HG02623 (cell line): ENCODE measurements around the gene LMO2.
"Not testable (repeated sequence)": the region's sequence is repeated elsewhere in the genome, so short reads cannot be mapped to it uniquely, and the experiment has no call there.

ENCODE experiments used
- ATAC-seq: cut with Tn5 transposase; IDR thresholded peaks from one replicate; pipeline ENCODE4 v1.9.1; 2021; ENCODE audit warnings: moderate library complexity; ENCODE audit not compliant: unreplicated experiment

The LMO2 gene

GRCh38 chr11:33863418-33864172 lies 28.3 kb downstream of the LMO2 start:
- no peak for ATAC-seq

GRCh38 chr11:33861941-33862589 lies 29.8 kb downstream of the LMO2 start:
- no peak for ATAC-seq

GRCh38 chr11:33861386-33861785 lies 30.5 kb downstream of the LMO2 start:
- no peak for ATAC-seq

- ATAC-seq, result no peak
Measured at GRCh38 chr11:33860926-33861325, 30.9 kb downstream of the LMO2 start.

GRCh38 chr11:33859306-33859705 lies 32.6 kb downstream of the LMO2 start:
- no peak for ATAC-seq

GRCh38 chr11:33857933-33858371 lies 33.9 kb downstream of the LMO2 start:
- ATAC-seq, result peak; percentile 72

- no peak for ATAC-seq
Measured at GRCh38 chr11:33855500-33855899, 36.4 kb downstream of the LMO2 start.

- ATAC-seq, result no peak
Measured at GRCh38 chr11:33848717-33849390, 43.0 kb downstream of the LMO2 start.

- ATAC-seq, result no peak
Measured at GRCh38 chr11:33847251-33847650, 44.6 kb downstream of the LMO2 start.

GRCh38 chr11:33844236-33844635 lies 47.6 kb downstream of the LMO2 start:
- no peak for ATAC-seq

GRCh38 chr11:33843018-33843417 lies 48.9 kb downstream of the LMO2 start:
- no peak for ATAC-seq

GRCh38 chr11:33842236-33842915 lies 49.5 kb downstream of the LMO2 start:
- no peak for ATAC-seq

GRCh38 chr11:33838234-33838633 lies 53.6 kb downstream of the LMO2 start:
- ATAC-seq, result not testable (repeated sequence)

- not testable (repeated sequence) for ATAC-seq
Measured at GRCh38 chr11:33837334-33837733, 54.5 kb downstream of the LMO2 start.

- no peak for ATAC-seq
Measured at GRCh38 chr11:33835143-33835878, 56.6 kb downstream of the LMO2 start.

- ATAC-seq, result no peak
Measured at GRCh38 chr11:33832676-33833075, 59.2 kb downstream of the LMO2 start.

- no peak for ATAC-seq
Measured at GRCh38 chr11:33830903-33831648, 60.8 kb downstream of the LMO2 start.

- no peak for ATAC-seq
Measured at GRCh38 chr11:33829430-33830141, 62.3 kb downstream of the LMO2 start.
